IMR-90 (cell line): Measurements from ENCODE around the gene ROPN1B. TPM values are rescaled to one million over a fixed set of nuclear protein-coding genes. Genes with fewer than 3 reads are reported as not detected.

Source experiments
- ATAC-seq: fragments of 200-7000 bp; cut with Tn5 transposase; 2 replicates; pipeline ENCODE4 v1.9.1; 2020; ENCODE audit warnings: low read depth, mild to moderate bottlenecking, moderate library complexity
- BruUV-seq: library from RNA; stranded (reverse); fragments of 400-500 nt; replicated peaks from 2 replicates; lab custom pipeline; 2021; lab: Mats Ljungman, UMichigan
- CTCF ChIA-PET: fragments of 300-600 bp; formaldehyde crosslinking; extraction: SDS; loops from one replicate; lab custom pipeline; 2021; ENCODE audit warnings: antibody characterized with exemption; lab: Yijun Ruan, JAX
- POLR2A ChIA-PET: fragments of 300-600 bp; sonication (Branson Sonifier 250); formaldehyde crosslinking; loops from one replicate; lab custom pipeline; 2022; ENCODE audit warnings: antibody characterized with exemption; ENCODE audit not compliant: unreplicated experiment; lab: Charles Lee
- DNase-seq: peaks from one replicate; pipeline ENCODE4 v3.0.0; 2013
- H2AFZ ChIP-seq: replicated peaks from 2 replicates; pipeline ENCODE3; 2013; ENCODE audit warnings: low read length, mild to moderate bottlenecking; ENCODE audit not compliant: poor library complexity
- H2AK5ac ChIP-seq: 2 replicates; pipeline ENCODE4 v1.6.1; 2013; ENCODE audit warnings: low read depth, low read length, inconsistent platforms
- H2AK9ac ChIP-seq: replicated peaks from 2 replicates; pipeline ENCODE3; 2013; ENCODE audit warnings: mild to moderate bottlenecking, low read depth, low read length, moderate library complexity; ENCODE audit not compliant: poor library complexity
- H2BK120ac ChIP-seq: 2 replicates; pipeline ENCODE4 v1.6.1; 2013; ENCODE audit warnings: low read depth, low read length, inconsistent platforms
- H2BK15ac ChIP-seq: 3 replicates; pipeline ENCODE4 v1.6.1; 2013; ENCODE audit warnings: low read depth, low read length, inconsistent platforms
- H2BK20ac ChIP-seq: 2 replicates; pipeline ENCODE4 v1.6.1; 2013; ENCODE audit warnings: low read depth, mild to moderate bottlenecking, inconsistent platforms, low read length, moderate library complexity
- H2BK5ac ChIP-seq: 2 replicates; pipeline ENCODE4 v1.6.1; 2013; ENCODE audit warnings: mild to moderate bottlenecking, low read depth, low read length, inconsistent platforms; ENCODE audit not compliant: poor library complexity, severe bottlenecking
- H3K14ac ChIP-seq: replicated peaks from 2 replicates; pipeline ENCODE4 v1.6.1; 2013; ENCODE audit warnings: low read depth, low read length, inconsistent platforms
- H3K18ac ChIP-seq: 2 replicates; pipeline ENCODE4 v1.6.1; 2013; ENCODE audit warnings: low read depth, low read length, control low read depth
- H3K23ac ChIP-seq: 2 replicates; pipeline ENCODE4 v1.6.1; 2013; ENCODE audit warnings: low read depth, low read length, inconsistent platforms
- H3K27ac ChIP-seq: 2 replicates; pipeline ENCODE4 v1.5.1; 2013; ENCODE audit warnings: mild to moderate bottlenecking, control low read depth, low read length; ENCODE audit not compliant: insufficient read depth
- H3K27me3 ChIP-seq: 2 replicates; pipeline ENCODE4 v1.6.1; 2013; ENCODE audit warnings: low read length; ENCODE audit not compliant: control insufficient read depth, insufficient read depth
- H3K36me3 ChIP-seq: 2 replicates; pipeline ENCODE4 v1.6.1; 2013; ENCODE audit warnings: low read length, mixed read lengths; ENCODE audit not compliant: control insufficient read depth, insufficient read depth
- H3K4ac ChIP-seq: 2 replicates; pipeline ENCODE4 v1.6.1; 2013; ENCODE audit warnings: low read depth, low read length, inconsistent platforms
- H3K4me1 ChIP-seq: 2 replicates; pipeline ENCODE4 v1.6.1; 2013; ENCODE audit warnings: low read length, mixed read lengths; ENCODE audit not compliant: control insufficient read depth, insufficient read depth
- H3K4me2 ChIP-seq: 2 replicates; pipeline ENCODE4 v1.6.1; 2013; ENCODE audit warnings: low read depth, mild to moderate bottlenecking, control low read depth, low read length, moderate library complexity
- H3K4me3 ChIP-seq: 2 replicates; pipeline ENCODE4 v1.5.1; 2013; ENCODE audit warnings: low read depth, mild to moderate bottlenecking, control low read depth, low read length, moderate library complexity; ENCODE audit not compliant: insufficient read depth
- H3K56ac ChIP-seq: 2 replicates; pipeline ENCODE4 v1.6.1; 2013; ENCODE audit warnings: low read length, inconsistent platforms; ENCODE audit not compliant: insufficient read depth; ENCODE audit errors: extremely low read depth
- H3K79me1 ChIP-seq, 2 experiments: 2 replicates each; pipeline ENCODE4 v1.6.1; 2013; ENCODE audit warnings: low read length in 2 of 2, inconsistent platforms in 1 of 2, low read depth in 1 of 2
- H3K9ac ChIP-seq: 2 replicates; pipeline ENCODE4 v1.6.1; 2013; ENCODE audit warnings: low read depth, low read length, control low read depth
- H3K9me1 ChIP-seq: 2 replicates; pipeline ENCODE4 v1.6.1; 2013; ENCODE audit warnings: low read length, inconsistent platforms; ENCODE audit not compliant: insufficient read depth
- H3K9me3 ChIP-seq: 2 replicates; pipeline ENCODE4 v1.6.1; 2013; ENCODE audit warnings: low read length; ENCODE audit not compliant: control insufficient read depth, insufficient read depth
- H4K20me1 ChIP-seq: 2 replicates; pipeline ENCODE4 v1.6.1; 2013; ENCODE audit warnings: low read length, inconsistent platforms; ENCODE audit not compliant: insufficient read depth
- H4K5ac ChIP-seq: 2 replicates; pipeline ENCODE4 v1.6.1; 2013; ENCODE audit warnings: mild to moderate bottlenecking, low read depth, low read length, control low read depth
- H4K8ac ChIP-seq, 2 experiments: 2 replicates each; pipeline ENCODE4 v1.6.1; 2013; ENCODE audit warnings: low read depth in 2 of 2, low read length in 2 of 2, control low read depth in 1 of 2, inconsistent platforms in 1 of 2
- H4K91ac ChIP-seq: 2 replicates; pipeline ENCODE4 v1.6.1; 2013; ENCODE audit warnings: low read depth, low read length, inconsistent platforms; ENCODE audit not compliant: insufficient read depth
- BHLHE40 ChIP-seq: fragments of 150-350 bp; IDR thresholded peaks from 2 replicates; pipeline ENCODE4 v1.6.1; 2016; ENCODE audit warnings: mild to moderate bottlenecking, low read depth, low read length
- CEBPB ChIP-seq: IDR thresholded peaks from 2 replicates; pipeline ENCODE4 v1.6.1; 2012; ENCODE audit warnings: low read depth, low read length, improper control_type of control experiment
- CHD1 ChIP-seq: IDR thresholded peaks from 2 replicates; pipeline ENCODE4 v1.6.1; 2012; ENCODE audit warnings: low read depth, low read length, improper control_type of control experiment
- FOS ChIP-seq: fragments of 150-350 bp; IDR thresholded peaks from 2 replicates; pipeline ENCODE4 v1.6.1; 2016; ENCODE audit warnings: low read depth, low read length
- MAFK ChIP-seq: IDR thresholded peaks from 2 replicates; pipeline ENCODE4 v1.6.1; 2012; ENCODE audit warnings: low read depth, low read length, improper control_type of control experiment
- MAZ ChIP-seq: IDR thresholded peaks from 2 replicates; pipeline ENCODE4 v1.6.1; 2012; ENCODE audit warnings: low read depth, mild to moderate bottlenecking, low read length, improper control_type of control experiment, moderate library complexity, borderline replicate concordance
- MXI1 ChIP-seq: IDR thresholded peaks from 2 replicates; pipeline ENCODE4 v1.6.1; 2012; ENCODE audit warnings: low read depth, mild to moderate bottlenecking, low read length, moderate library complexity, borderline replicate concordance
- NFE2L2 ChIP-seq: fragments of 150-350 bp; IDR thresholded peaks from 2 replicates; pipeline ENCODE4 v1.6.1; 2016; ENCODE audit warnings: low read depth, mild to moderate bottlenecking, low read length
- POLR2A ChIP-seq: IDR thresholded peaks from 2 replicates; pipeline ENCODE4 v1.6.1; 2012; ENCODE audit warnings: mild to moderate bottlenecking, low read depth, low read length
- RAD21 ChIP-seq: IDR thresholded peaks from 2 replicates; pipeline ENCODE4 v1.6.1; 2012; ENCODE audit warnings: low read length, improper control_type of control experiment
- RCOR1 ChIP-seq: IDR thresholded peaks from 2 replicates; pipeline ENCODE4 v1.6.1; 2012; ENCODE audit warnings: mild to moderate bottlenecking, low read length, improper control_type of control experiment; ENCODE audit not compliant: insufficient replicate concordance
- RFX5 ChIP-seq: IDR thresholded peaks from 2 replicates; pipeline ENCODE4 v1.8.0; 2012; ENCODE audit warnings: low read depth, mild to moderate bottlenecking, low read length, moderate library complexity
- SMC3 ChIP-seq: fragments of 150-350 bp; IDR thresholded peaks from 2 replicates; pipeline ENCODE4 v1.6.1; 2016; ENCODE audit warnings: low read depth, mild to moderate bottlenecking, antibody characterized with exemption, low read length, moderate library complexity
- WGBS, 2 experiments: methylation state at CpG; one replicate each; pipeline versions ENCODE4 v1.1.5 to v1.1.7; 2013; ENCODE audit warnings: missing lambda C conversion rate in 2 of 2; ENCODE audit not compliant: insufficient read length in 1 of 2; ENCODE audit errors: extremely low coverage in 2 of 2; 5-methylcytosine and 5-hydroxymethylcytosine counted together
- dilution Hi-C: fragments of 300-500 bp; cut with HindIII; formaldehyde crosslinking; loops from one replicate; pipeline ENCODE4 v1.14.3; 2018; ENCODE audit warnings: low sequenced_read_pairs; ENCODE audit not compliant: unreplicated experiment
- in situ Hi-C: fragments of 300-500 bp; cut with MboI; formaldehyde crosslinking; loops from 3 replicates; pipeline ENCODE4 v1.14.3; 2019; ENCODE audit warnings: low sequenced_read_pairs, inconsistent platforms, mixed read lengths
- intact Hi-C: fragments of 100-400 bp; cut with micrococcal nuclease; formaldehyde crosslinking; loops from 2 replicates; pipeline ENCODE4 v1.10.0; 2022
- polyA plus RNA-seq, 3 experiments: library from polyadenylated mRNA; depleted of rRNA; stranded (reverse); fragments of >200 nt; gene quantifications; 2 replicates each; pipeline ENCODE4 v1.2.3, GENCODE V29; 2012; ENCODE audit warnings: low replicate concordance in 1 of 3
- total RNA-seq: library from RNA; depleted of rRNA; stranded (reverse); fragments of >200 nt; gene quantifications from 2 replicates; pipeline ENCODE4 v1.2.3, GENCODE V29; 2012
- TF ChIP-seq, protein P1 (sequence below): fragments of 150-350 bp; IDR thresholded peaks from 2 replicates; pipeline ENCODE4 v1.6.1; 2017; ENCODE audit warnings: mild to moderate bottlenecking, antibody characterized with exemption, low read length, low read depth
- TF ChIP-seq, protein P2 (sequence below): conservative IDR thresholded peaks from 2 replicates; pipeline ENCODE4 v1.5.1; 2012; ENCODE audit warnings: mild to moderate bottlenecking, low read depth, low read length, improper control_type of control experiment

ROPN1B gene
- total and polyA plus RNA-seq, 2 of the 4 experiments (the other 2 are of a cell fraction) = not detected

DNA sequence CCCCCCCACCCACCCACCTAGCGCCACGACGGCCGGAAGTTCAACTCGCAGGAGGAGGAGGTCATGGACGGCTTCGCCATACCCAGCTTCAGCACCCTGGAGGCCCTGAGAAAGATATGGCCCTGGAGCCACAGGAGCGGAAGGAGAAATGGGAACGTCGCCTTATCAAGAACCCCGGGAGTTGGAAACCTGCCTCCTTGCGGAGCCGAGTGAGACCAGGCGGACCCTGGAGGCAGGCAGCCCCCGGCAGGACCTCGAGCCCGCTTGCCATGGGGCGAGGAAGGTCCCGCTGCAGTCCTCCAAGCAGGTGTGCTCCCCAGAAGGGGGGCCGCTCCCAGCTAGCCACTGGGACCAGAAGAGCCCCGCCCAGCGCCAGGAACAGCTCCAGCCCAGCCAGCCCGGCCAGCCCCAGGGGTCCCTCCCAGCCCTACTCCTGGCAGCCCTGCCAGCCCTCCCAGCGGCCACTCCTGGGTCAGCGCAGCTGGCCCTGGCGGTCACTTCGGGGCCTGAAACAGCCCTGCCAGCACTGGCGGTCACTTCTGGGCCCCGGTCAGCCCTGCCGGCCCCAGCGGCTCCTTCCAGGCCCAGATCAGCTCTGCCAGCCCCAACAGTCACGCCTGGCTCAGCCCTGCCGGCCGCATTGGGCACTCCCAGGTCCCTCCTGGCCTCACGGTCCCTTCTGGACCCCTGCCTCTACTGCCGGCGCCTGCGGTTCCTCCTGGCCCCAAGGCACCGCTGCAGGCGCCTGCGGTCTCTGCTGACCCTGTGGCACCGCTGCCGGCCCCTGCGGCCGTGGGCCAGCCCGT is 10.3 kb upstream of the ROPN1B start:
- Histone ChIP-seq H2BK15ac (no peak overlapping the region), H3K9ac (no peak overlapping the region), H2BK120ac (no peak overlapping the region), H4K91ac (no peak overlapping the region), H3K9me3 (no peaks in the 10 kb centered on the region), H4K8ac (no peak overlapping the region), H3K14ac (no peak overlapping the region), H3K27me3 (peaks cover 9% of the 10 kb centered on the region), H4K20me1 (no peaks in the 10 kb centered on the region), H4K5ac (no peak overlapping the region), H3K56ac (no peak overlapping the region), H3K27ac (no peak overlapping the region), H2AFZ (no peak overlapping the region), H2BK5ac (no peak overlapping the region), H3K79me1 (no peaks in the 10 kb centered on the region), H2AK5ac (no peak overlapping the region), H3K36me3 (no peaks in the 10 kb centered on the region), H3K9me1 (no peaks in the 10 kb centered on the region), H2BK20ac (no peak overlapping the region), H3K4me1 (no peaks in the 10 kb centered on the region), H3K18ac (no peak overlapping the region), H2AK9ac (no peak overlapping the region), H3K4ac (no peak overlapping the region), H3K4me2 (no peak overlapping the region), H3K23ac (no peak overlapping the region), H3K4me3 (no peak overlapping the region)
- no peak for ATAC-seq
- ChIA-PET POLR2A (no interaction called here), CTCF (no interaction called here)
- BruUV-seq = no TSS peak
- no peak for DNase-seq
- whole genome bisulfite sequencing, 2 experiments = 82% methylated on average over 23 of the region's 46 CpGs; no CpG with 5 or more reads in 1 of the 2 experiments
- in situ Hi-C loops = loop anchor here (25.0 kb wide), 1 partner anchor 429 kb away; the partner anchor contains the start of gene CFAP100
- dilution Hi-C loops = no loop called here
- intact Hi-C loops = no loop called here
- TF ChIP-seq MAZ (no peak), BHLHE40 (no peak), CHD1 (no peak), RAD21 (no peak), MAFK (no peak), FOS (no peak), SMC3 (no peak), MXI1 (no peak), CEBPB (no peak), NFE2L2 (no peak), RCOR1 (no peak), RFX5 (no peak), POLR2A (no peak)
- TF ChIP-seq, protein P1, sequence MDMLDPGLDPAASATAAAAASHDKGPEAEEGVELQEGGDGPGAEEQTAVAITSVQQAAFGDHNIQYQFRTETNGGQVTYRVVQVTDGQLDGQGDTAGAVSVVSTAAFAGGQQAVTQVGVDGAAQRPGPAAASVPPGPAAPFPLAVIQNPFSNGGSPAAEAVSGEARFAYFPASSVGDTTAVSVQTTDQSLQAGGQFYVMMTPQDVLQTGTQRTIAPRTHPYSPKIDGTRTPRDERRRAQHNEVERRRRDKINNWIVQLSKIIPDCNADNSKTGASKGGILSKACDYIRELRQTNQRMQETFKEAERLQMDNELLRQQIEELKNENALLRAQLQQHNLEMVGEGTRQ = no peak
- TF ChIP-seq, protein P2, sequence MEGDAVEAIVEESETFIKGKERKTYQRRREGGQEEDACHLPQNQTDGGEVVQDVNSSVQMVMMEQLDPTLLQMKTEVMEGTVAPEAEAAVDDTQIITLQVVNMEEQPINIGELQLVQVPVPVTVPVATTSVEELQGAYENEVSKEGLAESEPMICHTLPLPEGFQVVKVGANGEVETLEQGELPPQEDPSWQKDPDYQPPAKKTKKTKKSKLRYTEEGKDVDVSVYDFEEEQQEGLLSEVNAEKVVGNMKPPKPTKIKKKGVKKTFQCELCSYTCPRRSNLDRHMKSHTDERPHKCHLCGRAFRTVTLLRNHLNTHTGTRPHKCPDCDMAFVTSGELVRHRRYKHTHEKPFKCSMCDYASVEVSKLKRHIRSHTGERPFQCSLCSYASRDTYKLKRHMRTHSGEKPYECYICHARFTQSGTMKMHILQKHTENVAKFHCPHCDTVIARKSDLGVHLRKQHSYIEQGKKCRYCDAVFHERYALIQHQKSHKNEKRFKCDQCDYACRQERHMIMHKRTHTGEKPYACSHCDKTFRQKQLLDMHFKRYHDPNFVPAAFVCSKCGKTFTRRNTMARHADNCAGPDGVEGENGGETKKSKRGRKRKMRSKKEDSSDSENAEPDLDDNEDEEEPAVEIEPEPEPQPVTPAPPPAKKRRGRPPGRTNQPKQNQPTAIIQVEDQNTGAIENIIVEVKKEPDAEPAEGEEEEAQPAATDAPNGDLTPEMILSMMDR = no peak
